Measurements from ENCODE around the gene ABCB10. TPM values are rescaled to one million over a fixed set of nuclear protein-coding genes. Genes with fewer than 3 reads are reported as not detected.

ABCB10 gene
- total RNA-seq, 4 donors from 2014 or later: 10.5 to 15.2 (median 13.0) TPM

- Histone ChIP-seq H3K4me1 (no peaks in the 10 kb centered on the region), H3K36me3 (peaks cover 87% of the 10 kb centered on the region), H3K27me3 (no peaks in the 10 kb centered on the region), H3K27ac (no peak overlapping the region), H3K9me3 (no peaks in the 10 kb centered on the region), H3K4me3 (no peak overlapping the region)
- DNase-seq (ENCODE audit: low spot score in 2 of 2): no peak
- TF ChIP-seq POLR2AphosphoS5 (IDR thresholded peaks at IDR 0.05): no peak
- no peak for TF ChIP-seq CTCF (IDR thresholded peaks at IDR 0.05)
- no peak for TF ChIP-seq EP300 (IDR thresholded peaks at IDR 0.05)
- no peak for TF ChIP-seq POLR2A (IDR thresholded peaks at IDR 0.05)
- 96% methylated on average over 1 of the region's 1 CpG for WGBS
Observed at GRCh38 chr1:229466887-229467286, 91.6 kb downstream of the ABCB10 start.

Other genes starting within 250 kb of the ABCB10 start
- gene CCSAP, start 215.7 kb downstream of the ABCB10 start, total RNA-seq: 10 to 100 TPM; 16.3 to 33.1 (median 16.8) TPM
- 1 to 10 TPM in 3 of 4 donors, under 1 TPM in 1; 0.59 to 2.6 (median 1.7) TPM for gene ACTA1, start 124.6 kb downstream of the ABCB10 start, total RNA-seq
- gene NUP133, start 50.4 kb downstream of the ABCB10 start, total RNA-seq: 10 to 100 TPM; 26.6 to 58.1 (median 38.8) TPM
- gene TAF5L, start 67.4 kb upstream of the ABCB10 start, total RNA-seq: 10 to 100 TPM; 10.5 to 16.8 (median 15.8) TPM
- gene URB2, start 67.5 kb upstream of the ABCB10 start, total RNA-seq: 10 to 100 TPM; 11.0 to 14.1 (median 11.7) TPM